ENCODE results near the gene COL26A1.

DNA sequence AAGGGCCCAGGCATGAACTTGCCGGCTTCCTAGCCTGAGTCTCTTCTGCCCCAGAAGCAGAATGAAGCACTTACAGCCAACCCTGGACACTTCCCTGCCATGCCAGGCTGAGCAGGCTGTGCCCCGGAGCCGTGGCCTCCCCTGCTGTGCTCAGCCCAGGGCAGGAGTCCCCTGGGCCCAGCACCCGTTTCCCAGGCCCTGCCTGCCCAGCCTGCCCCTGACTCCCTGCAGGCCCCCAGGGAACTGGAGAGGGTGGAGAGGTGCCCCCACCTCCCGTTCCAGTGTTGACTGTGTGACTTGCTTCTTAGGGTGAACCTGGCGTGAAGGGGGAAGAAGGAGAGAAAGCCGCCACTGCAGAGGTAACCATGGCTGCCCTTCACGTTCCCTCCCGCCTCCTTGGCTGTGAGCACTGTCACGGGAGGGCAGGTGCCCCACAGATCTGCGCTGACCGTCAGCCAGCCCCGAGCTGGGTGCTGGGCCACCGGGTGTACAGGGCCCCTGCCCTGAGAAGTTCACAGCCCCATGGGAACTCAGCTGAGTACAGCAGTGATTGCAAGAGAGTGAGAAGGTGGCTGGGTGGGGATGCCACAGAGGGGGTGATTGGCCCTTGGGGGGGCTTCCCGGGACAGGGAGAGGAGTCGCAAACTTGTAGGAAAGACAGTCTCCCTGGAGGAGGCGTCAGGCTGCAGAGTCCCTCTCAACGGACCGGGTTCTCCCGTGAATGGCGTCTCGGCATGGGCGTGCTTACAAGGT, 190.5 kb downstream of the COL26A1 start:
- no peak for TF ChIP-seq POLR2AphosphoS5 (IDR thresholded peaks at IDR 0.05)
- no peak for TF ChIP-seq CTCF (IDR thresholded peaks at IDR 0.05)

Data from stomach (tissue), 4 donors.